HFF-Myc (cell line): ENCODE measurements around the gene HK1.

ENCODE experiments used
- DNase-seq: peaks from one replicate; pipeline ENCODE4 v3.0.0-alpha.2; 2011; ENCODE audit warnings: low read depth; ENCODE audit errors: extremely low read depth
- H3K4me3 ChIP-seq: replicated peaks from 2 replicates; pipeline ENCODE4 v1.5.1; 2011; ENCODE audit warnings: low read depth, mild to moderate bottlenecking, control low read depth, low read length
- CTCF ChIP-seq: IDR thresholded peaks from 2 replicates; pipeline ENCODE4 v1.5.1; 2012; ENCODE audit warnings: mild to moderate bottlenecking, low read depth, low read length, control low read depth; ENCODE audit errors: missing control alignments

HK1 gene

GRCh38 chr10:69437321-69438259 is 159.3 kb downstream of the HK1 start:
- DNase-seq = no peak
- no peak overlapping the region for H3K4me3 ChIP-seq
- no peak for TF ChIP-seq CTCF

GRCh38 chr10:69438536-69439349 is 160.4 kb downstream of the HK1 start:
- H3K4me3 ChIP-seq = no peak overlapping the region
- DNase-seq = no peak
- no peak for TF ChIP-seq CTCF

GRCh38 chr10:69439350-69439739 is 161.0 kb downstream of the HK1 start:
- no peak for TF ChIP-seq CTCF
- H3K4me3 ChIP-seq = no peak overlapping the region
- DNase-seq = no peak

- no peak for TF ChIP-seq CTCF
- H3K4me3 ChIP-seq = no peak overlapping the region
- DNase-seq = no peak
These were observed 161.7 kb downstream of the HK1 start for GRCh38 chr10:69439813-69440506.

GRCh38 chr10:69443354-69443753 is 165.1 kb downstream of the HK1 start:
- no peak overlapping the region for H3K4me3 ChIP-seq
- DNase-seq = no peak
- TF ChIP-seq CTCF = no peak

- no peak for DNase-seq
- no peak overlapping the region for H3K4me3 ChIP-seq
- TF ChIP-seq CTCF = no peak
These were observed 166.7 kb downstream of the HK1 start for GRCh38 chr10:69445041-69445440.
